Stimulated activated CD4-positive, alpha-beta T cell treated with anti-CD3 and anti-CD28 coated beads, TNF-alpha, amount 100 ng/mL, for 1 hour (primary cell): ENCODE data around the gene C8G.

ENCODE experiments used
- DNase-seq, 3 donors: peaks; one replicate each; pipeline ENCODE4 v3.0.0-alpha.2; 2020; ENCODE audit warnings: low read depth in 3 of 3, low spot score in 1 of 3

Gene C8G

GRCh38 chr9:136952876-136953770 lies 8.1 kb downstream of the C8G start:
- DNase-seq, result no peak

GRCh38 chr9:136953771-136954269 lies 8.8 kb downstream of the C8G start:
- DNase-seq, result no peak

GRCh38 chr9:136954270-136955083 lies 9.4 kb downstream of the C8G start:
- DNase-seq, result no peak

- no peak for DNase-seq
These were observed 10.3 kb downstream of the C8G start for GRCh38 chr9:136955202-136955942.

- DNase-seq, result no peak
These were observed 10.9 kb downstream of the C8G start for GRCh38 chr9:136955943-136956335.

GRCh38 chr9:136956604-136957003 lies 11.6 kb downstream of the C8G start:
- DNase-seq, result no peak

GRCh38 chr9:136957461-136957860 lies 12.4 kb downstream of the C8G start:
- no peak for DNase-seq

GRCh38 chr9:136957901-136958300 lies 12.9 kb downstream of the C8G start:
- no peak for DNase-seq

GRCh38 chr9:136958473-136958872 lies 13.4 kb downstream of the C8G start:
- no peak for DNase-seq

GRCh38 chr9:136958898-136959850 lies 14.1 kb downstream of the C8G start:
- DNase-seq, result no peak

- DNase-seq, result no peak
These were observed 15.3 kb downstream of the C8G start for GRCh38 chr9:136960212-136960937.

- no peak for DNase-seq
These were observed 15.9 kb downstream of the C8G start for GRCh38 chr9:136960938-136961275.

GRCh38 chr9:136961279-136962065 lies 16.4 kb downstream of the C8G start:
- DNase-seq, result no peak

GRCh38 chr9:136962163-136962562 lies 17.1 kb downstream of the C8G start:
- DNase-seq, result no peak

- DNase-seq, result no peak
These were observed 17.7 kb downstream of the C8G start for GRCh38 chr9:136962701-136963248.

GRCh38 chr9:136963341-136963740 lies 18.3 kb downstream of the C8G start:
- DNase-seq, result no peak

- DNase-seq, result no peak
These were observed 18.7 kb downstream of the C8G start for GRCh38 chr9:136963751-136964150.

- no peak for DNase-seq
These were observed 19.2 kb downstream of the C8G start for GRCh38 chr9:136964171-136964689.
